GM12878 (cell line): ENCODE data around the gene ZDHHC19. TPM values are rescaled to one million over a fixed set of nuclear protein-coding genes. Genes with fewer than 3 reads are reported as not detected.
A peak's percentile ranks its signal among the peaks of the same experiment; 100 is the strongest.

Experiments used
- ATAC-seq: fragments of 200-7000 bp; cut with Tn5 transposase; 3 replicates; pipeline ENCODE4 v1.9.1; 2020; ENCODE audit warnings: mild to moderate bottlenecking, moderate library complexity
- BruUV-seq: library from RNA; stranded (reverse); fragments of 400-500 nt; replicated peaks from 2 replicates; lab custom pipeline; 2021; lab: Mats Ljungman, UMichigan
- CTCF ChIA-PET: fragments of 300-600 bp; sonication (Branson Sonifier 250); formaldehyde crosslinking; extraction: SDS; loops from one replicate; lab custom pipeline; 2021; ENCODE audit warnings: inconsistent platforms; lab: Yijun Ruan, JAX
- POLR2A ChIA-PET: fragments of 350-600 bp; formaldehyde crosslinking; extraction: SDS; loops from one replicate; lab custom pipeline; 2021; ENCODE audit warnings: inconsistent platforms; lab: Charles Lee
- RAD21 ChIA-PET: fragments of 300-600 bp; sonication (Branson Sonifier 250); formaldehyde crosslinking; loops from one replicate; lab custom pipeline; 2023; ENCODE audit warnings: antibody characterized with exemption; ENCODE audit not compliant: unreplicated experiment; lab: Charles Lee
- SMC1A ChIA-PET: fragments of 300-600 bp; sonication (Branson Sonifier 250); formaldehyde crosslinking; loops from one replicate; lab custom pipeline; 2023; ENCODE audit not compliant: unreplicated experiment, uncharacterized antibody; lab: Charles Lee
- DNase-seq: peaks from one replicate; pipeline ENCODE4 v3.0.0-alpha.2; 2011; ENCODE audit warnings: low read depth, low spot score
- FAIRE-seq: peaks from 3 replicates; lab custom pipeline; 2011; peaks lifted over from hg19 to GRCh38; lab: Jason Lieb, UNC
- H2AFZ ChIP-seq: 2 replicates; pipeline ENCODE4 v1.6.0; 2011; ENCODE audit warnings: low read depth, low read length, control low read depth; ENCODE audit not compliant: control insufficient read depth
- H3K27ac ChIP-seq: 2 replicates; pipeline ENCODE4 v1.5.1; 2011; ENCODE audit warnings: control low read depth; ENCODE audit not compliant: control insufficient read depth, insufficient read depth
- H3K27me3 ChIP-seq, 2 experiments: replicated peaks in 1 of 2; 2 replicates each; pipeline versions ENCODE4 v1.6.0 to v1.6.1; 2011; ENCODE audit warnings: low read length in 1 of 2; ENCODE audit not compliant: control insufficient read depth in 2 of 2, insufficient read depth in 2 of 2
- H3K36me3 ChIP-seq, 2 experiments: 2 replicates each; pipeline ENCODE4 v1.5.1; 2011; ENCODE audit warnings: low read length in 1 of 2; ENCODE audit not compliant: control insufficient read depth in 2 of 2, insufficient read depth in 2 of 2
- H3K4me1 ChIP-seq: 2 replicates; pipeline ENCODE4 v1.6.1; 2011; ENCODE audit warnings: mild to moderate bottlenecking, low read length, moderate library complexity, mixed read lengths; ENCODE audit not compliant: control insufficient read depth, insufficient read depth
- H3K4me2 ChIP-seq: 2 replicates; pipeline ENCODE4 v1.6.0; 2011; ENCODE audit warnings: control low read depth; ENCODE audit not compliant: control insufficient read depth, insufficient read depth
- H3K4me3 ChIP-seq: fragments of 200-600 bp; sonication (generic); 2 replicates; pipeline ENCODE4 v1.5.1; 2016
- H3K79me2 ChIP-seq: 2 replicates; pipeline ENCODE4 v1.6.0; 2011; ENCODE audit warnings: low read length; ENCODE audit not compliant: control insufficient read depth, insufficient read depth
- H3K9ac ChIP-seq: 2 replicates; pipeline ENCODE4 v1.8.0; 2011; ENCODE audit warnings: low read length, control low read depth, mixed read lengths; ENCODE audit not compliant: control insufficient read depth, insufficient read depth
- H3K9me3 ChIP-seq: replicated peaks from 3 replicates; pipeline ENCODE4 v1.5.1; 2011; ENCODE audit warnings: mild to moderate bottlenecking, low read length; ENCODE audit not compliant: control insufficient read depth, insufficient read depth
- H4K20me1 ChIP-seq: 2 replicates; pipeline ENCODE4 v1.6.0; 2011; ENCODE audit not compliant: control insufficient read depth, insufficient read depth
- ASH2L ChIP-seq: fragments of 300-600, 200-600 bp; sonication (generic); IDR thresholded peaks from 2 replicates; pipeline ENCODE4 v1.6.1; 2017; ENCODE audit warnings: low read depth, mild to moderate bottlenecking, borderline replicate concordance
- CREM ChIP-seq: IDR thresholded peaks from 2 replicates; pipeline ENCODE4 v1.6.1; 2014; ENCODE audit warnings: antibody characterized with exemption, low read depth
- IKZF1 ChIP-seq: fragments of 450-650 bp; conservative IDR thresholded peaks from 2 replicates; pipeline ENCODE4 v1.6.1; 2017; ENCODE audit warnings: antibody characterized with exemption, mild to moderate bottlenecking
- IRF4 ChIP-seq: IDR thresholded peaks from 2 replicates; pipeline ENCODE4 v1.6.1; 2011; ENCODE audit warnings: low read depth, low read length
- NR2F1 ChIP-seq: fragments of 450-650 bp; conservative IDR thresholded peaks from 2 replicates; pipeline ENCODE4 v1.6.1; 2017; ENCODE audit warnings: mild to moderate bottlenecking
- WGBS: methylation state at CpG from one replicate; pipeline ENCODE4 v1.1.6; 2016; ENCODE audit warnings: low lambda C conversion rate; ENCODE audit not compliant: insufficient replicate concordance, insufficient coverage; ENCODE audit errors: missing lambda C conversion rate; 5-methylcytosine and 5-hydroxymethylcytosine counted together
- in situ Hi-C: fragments of 300-500 bp; cut with MboI; formaldehyde crosslinking; loops from 9 replicates; pipeline ENCODE4 v1.14.3; 2018; ENCODE audit warnings: mixed read lengths
- intact Hi-C: fragments of 100-400 bp; cut with micrococcal nuclease; formaldehyde crosslinking; loops from one replicate; pipeline ENCODE4 v1.14.2; 2022; ENCODE audit not compliant: unreplicated experiment
- polyA plus RNA-seq, 11 experiments: library from polyadenylated mRNA; depleted of rRNA in 4 of 11; unstranded in 6 of 11; stranded (reverse) in 5 of 11; fragments of >200 nt; fragmentation: Nextera tagmentation in 4 of 11; fragmentation: Illumina TruSeq in 1 of 11; extraction: Ambion mirVana in 4 of 11; extraction: Trizol in 1 of 11; gene quantifications; 1 replicate in 1 of 11; 2 replicates in 10 of 11; pipeline versions ENCODE4 v1.2.1 to v1.2.3, GENCODE V29; 2011 to 2016; ENCODE audit warnings: inconsistent platforms in 2 of 11, missing spikeins in 2 of 11, low read depth in 1 of 11
- total RNA-seq, 4 experiments: library from RNA; depleted of rRNA in 3 of 4; stranded (reverse); fragments of >200 nt in 3 of 4; fragmentation: Illumina TruSeq in 1 of 4; extraction: Trizol in 1 of 4; gene quantifications; 2 replicates each; pipeline versions ENCODE4 v1.2.1 to v1.2.3, GENCODE V29; 2013 to 2021
- TF ChIP-seq, protein P1 (sequence below): fragments of 450-650 bp; IDR thresholded peaks from 2 replicates; pipeline ENCODE4 v1.6.1; 2018; ENCODE audit warnings: mild to moderate bottlenecking, low read depth, moderate library complexity; ENCODE audit not compliant: partially characterized antibody
- TF ChIP-seq, protein P2 (sequence below): fragments of 450-650 bp; IDR thresholded peaks from 2 replicates; pipeline ENCODE4 v1.6.1; 2017; ENCODE audit warnings: antibody characterized with exemption, mild to moderate bottlenecking, moderate library complexity

Gene ZDHHC19
- total and polyA plus RNA-seq, 10 of the 15 experiments (the other 5 are each of a cell fraction or from before 2014, with no cell fraction given) = 0.26 TPM; not detected in 9

DNA sequence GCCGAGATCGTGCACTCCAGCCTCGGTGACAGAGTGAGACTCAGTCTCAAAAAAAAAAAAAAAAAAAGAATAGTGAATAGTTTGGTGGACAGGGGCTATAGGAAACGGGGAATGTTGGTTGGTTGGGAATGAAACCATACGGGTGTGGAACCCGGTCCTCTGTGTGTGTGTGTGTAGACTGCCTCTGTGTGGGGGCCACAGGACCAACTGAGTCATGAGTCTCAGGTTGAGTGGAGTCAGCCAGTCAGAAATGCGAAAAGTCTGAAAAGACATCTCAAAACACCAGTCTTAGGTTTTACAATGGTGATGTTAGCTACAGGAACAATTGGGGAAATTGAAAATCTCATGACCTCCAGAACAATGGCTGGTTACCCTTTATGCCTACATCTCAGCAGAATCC, 44.5 kb downstream of the ZDHHC19 start (continued):
- TF ChIP-seq, protein P1, sequence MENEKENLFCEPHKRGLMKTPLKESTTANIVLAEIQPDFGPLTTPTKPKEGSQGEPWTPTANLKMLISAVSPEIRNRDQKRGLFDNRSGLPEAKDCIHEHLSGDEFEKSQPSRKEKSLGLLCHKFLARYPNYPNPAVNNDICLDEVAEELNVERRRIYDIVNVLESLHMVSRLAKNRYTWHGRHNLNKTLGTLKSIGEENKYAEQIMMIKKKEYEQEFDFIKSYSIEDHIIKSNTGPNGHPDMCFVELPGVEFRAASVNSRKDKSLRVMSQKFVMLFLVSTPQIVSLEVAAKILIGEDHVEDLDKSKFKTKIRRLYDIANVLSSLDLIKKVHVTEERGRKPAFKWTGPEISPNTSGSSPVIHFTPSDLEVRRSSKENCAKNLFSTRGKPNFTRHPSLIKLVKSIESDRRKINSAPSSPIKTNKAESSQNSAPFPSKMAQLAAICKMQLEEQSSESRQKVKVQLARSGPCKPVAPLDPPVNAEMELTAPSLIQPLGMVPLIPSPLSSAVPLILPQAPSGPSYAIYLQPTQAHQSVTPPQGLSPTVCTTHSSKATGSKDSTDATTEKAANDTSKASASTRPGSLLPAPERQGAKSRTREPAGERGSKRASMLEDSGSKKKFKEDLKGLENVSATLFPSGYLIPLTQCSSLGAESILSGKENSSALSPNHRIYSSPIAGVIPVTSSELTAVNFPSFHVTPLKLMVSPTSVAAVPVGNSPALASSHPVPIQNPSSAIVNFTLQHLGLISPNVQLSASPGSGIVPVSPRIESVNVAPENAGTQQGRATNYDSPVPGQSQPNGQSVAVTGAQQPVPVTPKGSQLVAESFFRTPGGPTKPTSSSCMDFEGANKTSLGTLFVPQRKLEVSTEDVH = no peak
- no peak for TF ChIP-seq ASH2L
- TF ChIP-seq, protein P2, sequence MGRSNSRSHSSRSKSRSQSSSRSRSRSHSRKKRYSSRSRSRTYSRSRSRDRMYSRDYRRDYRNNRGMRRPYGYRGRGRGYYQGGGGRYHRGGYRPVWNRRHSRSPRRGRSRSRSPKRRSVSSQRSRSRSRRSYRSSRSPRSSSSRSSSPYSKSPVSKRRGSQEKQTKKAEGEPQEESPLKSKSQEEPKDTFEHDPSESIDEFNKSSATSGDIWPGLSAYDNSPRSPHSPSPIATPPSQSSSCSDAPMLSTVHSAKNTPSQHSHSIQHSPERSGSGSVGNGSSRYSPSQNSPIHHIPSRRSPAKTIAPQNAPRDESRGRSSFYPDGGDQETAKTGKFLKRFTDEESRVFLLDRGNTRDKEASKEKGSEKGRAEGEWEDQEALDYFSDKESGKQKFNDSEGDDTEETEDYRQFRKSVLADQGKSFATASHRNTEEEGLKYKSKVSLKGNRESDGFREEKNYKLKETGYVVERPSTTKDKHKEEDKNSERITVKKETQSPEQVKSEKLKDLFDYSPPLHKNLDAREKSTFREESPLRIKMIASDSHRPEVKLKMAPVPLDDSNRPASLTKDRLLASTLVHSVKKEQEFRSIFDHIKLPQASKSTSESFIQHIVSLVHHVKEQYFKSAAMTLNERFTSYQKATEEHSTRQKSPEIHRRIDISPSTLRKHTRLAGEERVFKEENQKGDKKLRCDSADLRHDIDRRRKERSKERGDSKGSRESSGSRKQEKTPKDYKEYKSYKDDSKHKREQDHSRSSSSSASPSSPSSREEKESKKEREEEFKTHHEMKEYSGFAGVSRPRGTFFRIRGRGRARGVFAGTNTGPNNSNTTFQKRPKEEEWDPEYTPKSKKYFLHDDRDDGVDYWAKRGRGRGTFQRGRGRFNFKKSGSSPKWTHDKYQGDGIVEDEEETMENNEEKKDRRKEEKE = no peak

- POLR2A ChIA-PET = interaction anchor here (0.6 to 0.7 kb wide), 2 partner anchors 51 to 1210 kb away, joined by 3 to 9 read pairs; no protein-coding TSS in a partner anchor
- Histone ChIP-seq H3K27ac (no peak overlapping the region), H2AFZ (no peak overlapping the region), H3K4me1 (no peaks in the 10 kb centered on the region; the same call in 1 of the 2 replicates), H3K27me3 (no peaks in the 10 kb centered on the region), H3K4me3 (no peak overlapping the region), H3K9me3 (no peaks in the 10 kb centered on the region), H3K79me2 (no peaks in the 10 kb centered on the region), H3K9ac (no peak overlapping the region), H4K20me1 (no peaks in the 10 kb centered on the region), H3K4me2 (no peak overlapping the region), H3K36me3 (no peaks in the 10 kb centered on the region)
- CTCF ChIA-PET = no interaction called here
- in situ Hi-C loops = no loop called here
- intact Hi-C loops = no loop called here
- TF ChIP-seq CREM (no peak), NR2F1 (no peak), IKZF1 (0 out of 2 replicates have a peak, but pooled peaks have one; percentile 14), IRF4 (no peak)
- DNase-seq = no peak
- no peak for ATAC-seq
- SMC1A ChIA-PET = interaction anchor here (1.8 kb wide), 1 partner anchor 92 kb away, joined by 7 read pairs; no protein-coding TSS in a partner anchor
- BruUV-seq = no TSS peak
- 98% methylated on average over 7 of the region's 7 CpGs for WGBS
- RAD21 ChIA-PET = no interaction called here
- no peak for FAIRE-seq
These were observed 45.4 kb downstream of the ZDHHC19 start for GRCh38 chr3:196165850-196166249.
